ENCODE data around the gene EGFL8. TPM values are rescaled to one million over a fixed set of nuclear protein-coding genes. Genes with fewer than 3 reads are reported as not detected.

Gene EGFL8
- total RNA-seq, result 1 to 10 TPM; 5.7 to 6.9 TPM

DNA sequence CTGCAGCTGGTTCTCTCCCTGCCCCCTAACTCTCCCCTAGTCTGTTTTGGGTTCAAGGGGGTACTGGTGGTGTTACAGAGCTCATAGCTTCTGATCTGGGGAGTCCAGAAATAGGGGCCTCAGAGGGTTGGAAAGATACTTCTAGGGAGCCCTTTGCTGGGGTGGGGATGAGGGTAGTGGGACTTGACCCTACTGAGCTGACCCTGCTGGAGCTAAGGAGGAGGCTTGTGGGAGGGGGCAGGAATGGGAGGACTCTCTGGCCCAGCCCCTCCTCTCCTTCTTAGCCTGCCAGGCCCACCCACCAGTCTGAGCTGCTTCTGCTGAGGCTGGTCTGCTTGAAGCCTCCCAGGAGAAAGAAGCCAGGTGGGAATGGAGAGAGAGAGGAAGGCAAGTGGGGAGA is at the start of gene EGFL8:
Gene EGFL8, plus strand, starts transcription at position 301 of the 400 bp plus-strand sequence. CDS start 1,571 bp downstream, outside the sequence.
- intact Hi-C loops (cut with DNase I), result no loop called here

DNA sequence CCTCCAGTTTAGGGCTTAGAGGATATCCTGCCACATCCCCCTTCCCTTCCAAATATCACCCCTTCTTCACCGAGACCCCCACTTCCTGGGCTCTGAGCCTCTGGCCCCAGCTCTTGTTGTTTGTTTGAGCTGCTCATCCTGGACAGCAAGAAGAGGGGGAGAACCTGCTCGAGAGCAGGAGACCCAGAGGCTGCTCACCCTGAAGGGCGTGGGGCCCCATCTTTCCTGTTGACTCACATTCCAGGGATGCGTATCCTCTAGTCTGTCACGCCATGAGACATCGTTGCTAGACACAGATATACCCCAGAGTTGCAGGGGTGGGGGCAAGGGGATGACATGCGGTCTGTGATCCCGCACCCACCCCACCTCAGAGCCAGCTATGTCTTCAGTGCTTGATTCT is 49.6 kb upstream of the EGFL8 start:
- DNase-seq, result no peak
- peaks cover 23% of the 10 kb centered on the region for H3K4me1 ChIP-seq
- 88 to 96% methylated on average over 6 to 8 of the region's 8 CpGs for WGBS, 2 donors

More for the DNA sequence above, at the start of gene EGFL8:
- Histone ChIP-seq H3K36me3 (replicated peaks in 1 of 2; ENCODE audit: insufficient read depth in 1 of 2, low read depth in 2 of 2) (peaks cover 0 to 1% of the 10 kb centered on the region in 2 donors), H3K4me1 (no peaks in the 10 kb centered on the region), H3K27me3 (no peaks in the 10 kb centered on the region), H3K27ac (peak within 1 kb of the TSS in 2 of 4 donors; percentile 9 to 18), H3K4me3 (no peak within 1 kb of the TSS), H3K9me3 (no peaks in the 10 kb centered on the region)
- DNase-seq, result no peak
- TF ChIP-seq POLR2A (IDR thresholded peaks at IDR 0.05), result no peak
- TF ChIP-seq, protein P1, sequence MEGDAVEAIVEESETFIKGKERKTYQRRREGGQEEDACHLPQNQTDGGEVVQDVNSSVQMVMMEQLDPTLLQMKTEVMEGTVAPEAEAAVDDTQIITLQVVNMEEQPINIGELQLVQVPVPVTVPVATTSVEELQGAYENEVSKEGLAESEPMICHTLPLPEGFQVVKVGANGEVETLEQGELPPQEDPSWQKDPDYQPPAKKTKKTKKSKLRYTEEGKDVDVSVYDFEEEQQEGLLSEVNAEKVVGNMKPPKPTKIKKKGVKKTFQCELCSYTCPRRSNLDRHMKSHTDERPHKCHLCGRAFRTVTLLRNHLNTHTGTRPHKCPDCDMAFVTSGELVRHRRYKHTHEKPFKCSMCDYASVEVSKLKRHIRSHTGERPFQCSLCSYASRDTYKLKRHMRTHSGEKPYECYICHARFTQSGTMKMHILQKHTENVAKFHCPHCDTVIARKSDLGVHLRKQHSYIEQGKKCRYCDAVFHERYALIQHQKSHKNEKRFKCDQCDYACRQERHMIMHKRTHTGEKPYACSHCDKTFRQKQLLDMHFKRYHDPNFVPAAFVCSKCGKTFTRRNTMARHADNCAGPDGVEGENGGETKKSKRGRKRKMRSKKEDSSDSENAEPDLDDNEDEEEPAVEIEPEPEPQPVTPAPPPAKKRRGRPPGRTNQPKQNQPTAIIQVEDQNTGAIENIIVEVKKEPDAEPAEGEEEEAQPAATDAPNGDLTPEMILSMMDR (IDR thresholded peaks at IDR 0.05), result no peak
- no peak for ATAC-seq

DNA sequence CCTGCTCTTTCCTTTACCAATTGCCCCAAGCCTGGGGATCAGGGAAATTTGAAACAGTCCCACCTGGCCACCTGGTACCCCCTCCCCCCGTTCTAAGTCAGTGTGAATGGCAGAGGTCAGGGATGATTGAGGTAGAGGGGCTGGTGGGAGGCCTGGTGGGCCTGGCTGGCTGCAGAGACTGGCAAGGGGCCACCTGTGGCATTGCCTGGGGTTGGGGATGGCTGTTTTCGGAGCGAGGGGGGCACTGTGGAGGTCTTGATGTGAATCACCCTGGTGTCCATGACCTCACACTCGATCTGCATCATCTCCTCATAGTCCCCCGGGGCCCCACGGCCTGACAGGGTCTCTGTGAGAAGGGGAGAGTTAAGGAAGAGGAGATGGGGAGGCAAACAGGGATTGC is 48.8 kb upstream of the EGFL8 start:
- no peaks in the 10 kb centered on the region for H3K9me3 ChIP-seq
- no peak for ATAC-seq
- peaks cover 20% of the 10 kb centered on the region for H3K4me1 ChIP-seq
- WGBS, 2 donors, result 91 to 96% methylated on average over 5 to 6 of the region's 6 CpGs
- H3K4me3 ChIP-seq, result no peak overlapping the region
- H3K27ac ChIP-seq, result no peak overlapping the region
- TF ChIP-seq POLR2A (IDR thresholded peaks at IDR 0.05), result no peak
- TF ChIP-seq, protein P1 (IDR thresholded peaks at IDR 0.05), result no peak
- intact Hi-C loops (cut with DNase I), result loop anchor here (5.0 kb wide), 1 partner anchor 42 kb away; no protein-coding TSS in a partner anchor
- peaks cover 0 to 20% of the 10 kb centered on the region in 2 donors for H3K36me3 ChIP-seq (replicated peaks in 1 of 2; ENCODE audit: insufficient read depth in 1 of 2, low read depth in 2 of 2)
- no peaks in the 10 kb centered on the region for H3K27me3 ChIP-seq
- DNase-seq, result no peak

More for the DNA sequence above, 49.6 kb upstream of the EGFL8 start:
- H3K36me3 ChIP-seq (replicated peaks in 1 of 2; ENCODE audit: insufficient read depth in 1 of 2, low read depth in 2 of 2), result peaks cover 0 to 19% of the 10 kb centered on the region in 2 donors
- peak overlapping the region in 2 of 4 donors; percentile 0 to 38 for H3K27ac ChIP-seq
- no peak for TF ChIP-seq POLR2A (IDR thresholded peaks at IDR 0.05)
- TF ChIP-seq, protein P1 (IDR thresholded peaks at IDR 0.05), result no peak
- no peaks in the 10 kb centered on the region for H3K27me3 ChIP-seq
- H3K4me3 ChIP-seq, result no peak overlapping the region
- ATAC-seq, result no peak
- intact Hi-C loops (cut with DNase I), result loop anchor here (5.0 kb wide), 1 partner anchor 43 kb away; no protein-coding TSS in a partner anchor
- no peaks in the 10 kb centered on the region for H3K9me3 ChIP-seq

DNA sequence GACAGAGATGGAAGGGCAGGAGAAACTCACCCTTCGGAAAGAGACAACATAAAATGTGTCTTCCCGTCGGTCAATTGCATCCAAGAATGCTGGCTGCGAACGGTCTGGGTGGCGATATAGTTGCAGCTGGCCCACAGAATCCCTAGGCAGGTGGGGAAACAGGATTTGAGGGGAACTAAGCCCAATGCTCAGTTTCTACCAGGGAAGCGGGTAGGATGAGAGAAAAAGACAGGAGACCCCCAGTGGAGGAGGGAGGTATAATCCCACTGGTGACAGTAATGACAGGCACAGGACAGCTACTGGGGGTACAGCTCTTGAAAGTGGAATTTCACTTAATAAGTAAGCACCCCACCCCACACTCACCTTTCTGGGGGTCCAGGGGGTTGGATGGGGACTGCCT is 47.7 kb upstream of the EGFL8 start:
- ATAC-seq (no peak), DNase-seq (no peak)
- no peaks in the 10 kb centered on the region for H3K9me3 ChIP-seq
- WGBS, 2 donors, result 91% methylated on average over 7 of the region's 7 CpGs
- intact Hi-C loops (cut with DNase I), result loop anchor here (5.0 kb wide), 1 partner anchor 41 kb away; no protein-coding TSS in a partner anchor
- H3K36me3 ChIP-seq (replicated peaks in 1 of 2; ENCODE audit: insufficient read depth in 1 of 2, low read depth in 2 of 2), result peaks cover 0 to 29% of the 10 kb centered on the region in 2 donors
- H3K27ac ChIP-seq, result no peak overlapping the region
- TF ChIP-seq, protein P1 (IDR thresholded peaks at IDR 0.05), result peak in 3 of 7 experiments; percentile 8 to 15 (median 14)
- TF ChIP-seq POLR2A (IDR thresholded peaks at IDR 0.05), result no peak
- H3K4me1 ChIP-seq, result peaks cover 18% of the 10 kb centered on the region
- H3K4me3 ChIP-seq, result no peak overlapping the region
- H3K27me3 ChIP-seq, result no peaks in the 10 kb centered on the region

DNA sequence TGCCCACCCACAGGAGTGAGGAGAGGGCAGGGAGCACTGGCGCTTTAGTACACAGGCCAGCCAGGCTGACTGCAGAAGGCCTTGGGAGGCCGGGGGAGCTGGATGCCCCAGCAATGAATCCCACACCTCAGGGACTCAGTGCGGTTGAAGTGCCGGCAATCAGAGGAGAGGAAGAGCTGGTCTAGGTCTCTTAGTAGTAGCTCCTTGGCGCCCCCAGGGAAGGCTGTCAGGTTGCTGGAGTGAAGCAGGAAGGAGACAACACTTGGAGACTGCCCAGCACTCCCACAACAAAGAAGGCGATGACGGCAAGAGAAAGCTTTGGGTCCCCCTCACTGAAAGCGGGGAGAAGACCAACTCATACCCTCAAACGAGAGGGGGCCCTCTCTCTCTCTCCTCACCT is 46.9 kb upstream of the EGFL8 start:
- Histone ChIP-seq H3K27ac (no peak overlapping the region), H3K4me3 (no peak overlapping the region), H3K36me3 (replicated peaks in 1 of 2; ENCODE audit: insufficient read depth in 1 of 2, low read depth in 2 of 2) (peaks cover 0 to 29% of the 10 kb centered on the region in 2 donors), H3K9me3 (no peaks in the 10 kb centered on the region), H3K27me3 (no peaks in the 10 kb centered on the region), H3K4me1 (peaks cover 18% of the 10 kb centered on the region)
- WGBS, 2 donors, result 83 to 96% methylated on average over 8 to 9 of the region's 9 CpGs
- intact Hi-C loops (cut with DNase I), result loop anchor here (5.0 kb wide), 1 partner anchor 40 kb away; no protein-coding TSS in a partner anchor
- no peak for DNase-seq
- TF ChIP-seq, protein P1 (IDR thresholded peaks at IDR 0.05), result no peak
- TF ChIP-seq POLR2A (IDR thresholded peaks at IDR 0.05), result no peak
- no peak for ATAC-seq
